Mesendoderm (in vitro differentiated cells): ENCODE results near the gene LTB4R.

Experiments
- DNase-seq: peaks from one replicate; pipeline ENCODE4 v3.0.0; 2013
- H2AK5ac ChIP-seq: 2 replicates; pipeline ENCODE4 v1.6.1; 2013; ENCODE audit warnings: low read length, inconsistent platforms
- H2BK120ac ChIP-seq: 2 replicates; pipeline ENCODE4 v1.6.1; 2013; ENCODE audit warnings: low read depth, mild to moderate bottlenecking, low read length, moderate library complexity, mixed read lengths
- H2BK15ac ChIP-seq: replicated peaks from 2 replicates; pipeline ENCODE4 v1.6.1; 2013; ENCODE audit warnings: low read depth, mild to moderate bottlenecking, moderate library complexity
- H2BK5ac ChIP-seq: 2 replicates; pipeline ENCODE4 v1.6.1; 2013; ENCODE audit warnings: low read length, inconsistent platforms
- H3K18ac ChIP-seq: 2 replicates; pipeline ENCODE4 v1.6.1; 2013; ENCODE audit warnings: mild to moderate bottlenecking, low read length, mixed read lengths
- H3K23ac ChIP-seq: one replicate; pipeline ENCODE4 v1.6.1; 2013; ENCODE audit warnings: low read length
- H3K27ac ChIP-seq: 2 replicates; pipeline ENCODE4 v1.5.1; 2013; ENCODE audit warnings: low read depth, mild to moderate bottlenecking, inconsistent platforms, low read length, moderate library complexity
- H3K27me3 ChIP-seq: 2 replicates; pipeline ENCODE4 v1.6.1; 2013; ENCODE audit warnings: low read length, control low read depth, mild to moderate bottlenecking, inconsistent platforms; ENCODE audit not compliant: insufficient read depth, poor library complexity
- H3K36me3 ChIP-seq: 2 replicates; pipeline ENCODE4 v1.6.1; 2013; ENCODE audit warnings: low read length, inconsistent platforms; ENCODE audit not compliant: control insufficient read depth, insufficient read depth
- H3K4ac ChIP-seq: one replicate; pipeline ENCODE4 v1.6.1; 2013; ENCODE audit warnings: low read depth, mild to moderate bottlenecking, low read length, moderate library complexity
- H3K4me1 ChIP-seq: 2 replicates; pipeline ENCODE4 v1.6.1; 2013; ENCODE audit warnings: low read depth, low read length, inconsistent platforms; ENCODE audit not compliant: control insufficient read depth
- H3K4me2 ChIP-seq: 2 replicates; pipeline ENCODE4 v1.6.1; 2013; ENCODE audit warnings: low read length
- H3K4me3 ChIP-seq: 2 replicates; pipeline ENCODE4 v1.5.1; 2013; ENCODE audit warnings: mild to moderate bottlenecking, low read length
- H3K56ac ChIP-seq: one replicate; pipeline ENCODE4 v1.6.1; 2013; ENCODE audit warnings: low read length
- H3K79me1 ChIP-seq: 2 replicates; pipeline ENCODE4 v1.6.1; 2013; ENCODE audit warnings: low read length, inconsistent platforms
- H3K79me2 ChIP-seq: 2 replicates; pipeline ENCODE4 v1.6.1; 2013; ENCODE audit warnings: mild to moderate bottlenecking, low read length; ENCODE audit not compliant: control insufficient read depth, insufficient read depth
- H3K9ac ChIP-seq: 2 replicates; pipeline ENCODE4 v1.6.1; 2013; ENCODE audit warnings: low read length, inconsistent platforms
- H4K5ac ChIP-seq: one replicate; pipeline ENCODE4 v1.6.1; 2013; ENCODE audit warnings: low read length
- H4K8ac ChIP-seq: one replicate; pipeline ENCODE4 v1.6.1; 2013; ENCODE audit warnings: low read depth, mild to moderate bottlenecking, control low read depth, low read length, moderate library complexity
- WGBS: extraction: QIAGEN DNeasy Blood & Tissue Kit; methylation state at CpG from one replicate; pipeline ENCODE4 v1.1.7; 2013; ENCODE audit warnings: low lambda C conversion rate, missing lambda C conversion rate; ENCODE audit not compliant: insufficient coverage; ENCODE audit errors: extremely low coverage; 5-methylcytosine and 5-hydroxymethylcytosine counted together

Gene LTB4R

GRCh38 chr14:24285351-24285750 is 26.0 kb upstream of the LTB4R start:
- Histone ChIP-seq H2BK15ac (no peak overlapping the region), H3K56ac (no peak overlapping the region), H2BK5ac (no peak overlapping the region), H3K27me3 (no peaks in the 10 kb centered on the region), H4K5ac (no peak overlapping the region), H3K18ac (no peak overlapping the region), H4K8ac (no peak overlapping the region), H3K79me2 (no peaks in the 10 kb centered on the region), H3K4me2 (no peak overlapping the region), H2AK5ac (no peak overlapping the region), H2BK120ac (no peak overlapping the region), H3K23ac (no peak overlapping the region), H3K36me3 (peaks cover 2% of the 10 kb centered on the region), H3K9ac (no peak overlapping the region), H3K4me1 (no peaks in the 10 kb centered on the region), H3K79me1 (no peaks in the 10 kb centered on the region), H3K27ac (no peak overlapping the region), H3K4ac (no peak overlapping the region), H3K4me3 (no peak overlapping the region)
- no peak for DNase-seq
- WGBS = no CpG with 5 or more reads among the region's 4 CpGs

GRCh38 chr14:24286996-24287395 is 24.3 kb upstream of the LTB4R start:
- WGBS = no CpG with 5 or more reads among the region's 5 CpGs
- H3K27ac ChIP-seq = no peak overlapping the region
- no peak overlapping the region for H4K8ac ChIP-seq
- no peak overlapping the region for H4K5ac ChIP-seq
- no peaks in the 10 kb centered on the region for H3K27me3 ChIP-seq
- H2AK5ac ChIP-seq = no peak overlapping the region
- H3K79me2 ChIP-seq = no peaks in the 10 kb centered on the region
- H3K79me1 ChIP-seq = no peaks in the 10 kb centered on the region
- no peak overlapping the region for H2BK15ac ChIP-seq
- H3K9ac ChIP-seq = no peak overlapping the region
- no peak overlapping the region for H3K4me3 ChIP-seq
- no peak for DNase-seq
- H2BK5ac ChIP-seq = no peak overlapping the region
- H3K4me2 ChIP-seq = no peak overlapping the region
- peaks cover 2% of the 10 kb centered on the region for H3K36me3 ChIP-seq
- H3K23ac ChIP-seq = no peak overlapping the region
- H3K56ac ChIP-seq = no peak overlapping the region
- H3K4ac ChIP-seq = no peak overlapping the region
- H3K18ac ChIP-seq = no peak overlapping the region
- H3K4me1 ChIP-seq = no peaks in the 10 kb centered on the region
- H2BK120ac ChIP-seq = no peak overlapping the region

- DNase-seq = no peak
- Histone ChIP-seq H3K23ac (no peak overlapping the region), H4K8ac (no peak overlapping the region)
Observed at GRCh38 chr14:24289649-24290280, 21.5 kb upstream of the LTB4R start.

GRCh38 chr14:24290746-24291145 is 20.6 kb upstream of the LTB4R start:
- no peak overlapping the region for H3K4ac ChIP-seq
- H3K18ac ChIP-seq = no peak overlapping the region
- H2BK120ac ChIP-seq = no peak overlapping the region
- no peak overlapping the region for H4K5ac ChIP-seq
- H2BK5ac ChIP-seq = no peak overlapping the region
- peaks cover 2% of the 10 kb centered on the region for H3K36me3 ChIP-seq
- no peaks in the 10 kb centered on the region for H3K4me1 ChIP-seq
- H3K4me3 ChIP-seq = no peak overlapping the region
- H3K27ac ChIP-seq = no peak overlapping the region
- no peak for DNase-seq
- H3K56ac ChIP-seq = no peak overlapping the region
- H3K23ac ChIP-seq = no peak overlapping the region
- no peaks in the 10 kb centered on the region for H3K27me3 ChIP-seq
- H4K8ac ChIP-seq = no peak overlapping the region
- H3K4me2 ChIP-seq = no peak overlapping the region
- no peak overlapping the region for H2BK15ac ChIP-seq
- H3K79me2 ChIP-seq = no peaks in the 10 kb centered on the region
- WGBS = no CpG with 5 or more reads among the region's 9 CpGs
- no peak overlapping the region for H2AK5ac ChIP-seq
- no peak overlapping the region for H3K9ac ChIP-seq
- H3K79me1 ChIP-seq = no peaks in the 10 kb centered on the region

More at GRCh38 chr14:24289649-24290280, 21.5 kb upstream of the LTB4R start:
- Histone ChIP-seq H3K4ac (no peak overlapping the region), H2BK15ac (no peak overlapping the region), H2AK5ac (no peak overlapping the region), H3K79me1 (no peaks in the 10 kb centered on the region), H3K4me3 (no peak overlapping the region), H2BK120ac (no peak overlapping the region), H3K4me1 (no peaks in the 10 kb centered on the region), H3K4me2 (no peak overlapping the region), H3K9ac (no peak overlapping the region), H3K18ac (no peak overlapping the region), H3K36me3 (peaks cover 2% of the 10 kb centered on the region), H3K27ac (no peak overlapping the region), H4K5ac (no peak overlapping the region), H2BK5ac (no peak overlapping the region), H3K27me3 (no peaks in the 10 kb centered on the region), H3K79me2 (no peaks in the 10 kb centered on the region), H3K56ac (no peak overlapping the region)
- no CpG with 5 or more reads among the region's 6 CpGs for WGBS

GRCh38 chr14:24291446-24292117 is 19.7 kb upstream of the LTB4R start:
- Histone ChIP-seq H3K27ac (no peak overlapping the region), H3K79me1 (no peaks in the 10 kb centered on the region), H2AK5ac (no peak overlapping the region), H3K9ac (no peak overlapping the region), H3K4me3 (no peak overlapping the region), H3K79me2 (no peaks in the 10 kb centered on the region), H3K18ac (no peak overlapping the region), H3K4me2 (no peak overlapping the region), H2BK5ac (no peak overlapping the region), H3K56ac (no peak overlapping the region), H4K8ac (no peak overlapping the region), H2BK15ac (no peak overlapping the region), H3K36me3 (peaks cover 2% of the 10 kb centered on the region), H3K4me1 (no peaks in the 10 kb centered on the region), H3K4ac (no peak overlapping the region), H2BK120ac (no peak overlapping the region), H3K23ac (no peak overlapping the region), H4K5ac (no peak overlapping the region), H3K27me3 (no peaks in the 10 kb centered on the region)
- no peak for DNase-seq
- no CpG with 5 or more reads among the region's 3 CpGs for WGBS
